ENCODE results near the gene SUGP1. TPM values are rescaled to one million over a fixed set of nuclear protein-coding genes. Genes with fewer than 3 reads are reported as not detected.
A peak's percentile ranks its signal among the peaks of the same experiment; 100 is the strongest.

The SUGP1 gene
- total RNA-seq, 4 donors from 2014 or later = 16.1 to 40.2 (median 39.0) TPM

DNA sequence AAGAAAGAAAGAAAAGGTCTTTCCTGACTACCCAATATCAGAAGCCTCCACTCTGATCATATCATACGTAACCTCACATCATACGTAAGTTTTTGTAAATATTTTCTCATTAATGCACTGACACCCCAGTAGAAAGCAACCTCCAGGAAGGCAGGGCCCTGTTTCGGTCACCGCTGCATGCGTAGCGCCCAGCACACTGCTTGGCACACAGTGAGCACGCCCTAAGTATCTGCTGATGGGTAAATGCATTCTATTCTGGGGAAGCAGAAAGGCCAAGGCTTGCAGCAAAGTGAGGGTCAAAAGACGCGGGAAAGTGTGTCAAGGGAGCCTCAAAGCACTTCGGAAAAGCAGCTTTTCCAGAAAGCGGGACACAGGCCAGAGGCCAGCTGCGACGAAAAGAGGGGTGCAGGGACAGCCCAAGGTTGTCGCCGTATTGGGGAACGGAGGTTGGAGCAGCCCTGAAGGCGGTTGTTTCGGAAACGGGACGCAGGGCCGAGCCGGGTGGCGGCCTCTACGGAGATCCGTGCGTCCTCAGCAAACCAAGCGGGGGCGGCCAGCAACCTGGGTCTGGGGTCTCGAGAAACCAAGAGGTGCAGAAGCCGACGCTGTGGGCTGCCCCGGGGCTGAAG lies 463 bp downstream of the SUGP1 start:
- DNase-seq (ENCODE audit: low spot score in 2 of 2) = no peak
- peak overlapping the region; percentile 100 for H3K4me3 ChIP-seq (ENCODE audit: low read depth, poor library complexity, severe bottlenecking)
- TF ChIP-seq POLR2A (IDR thresholded peaks at IDR 0.05) = no peak
- TF ChIP-seq, protein P1, sequence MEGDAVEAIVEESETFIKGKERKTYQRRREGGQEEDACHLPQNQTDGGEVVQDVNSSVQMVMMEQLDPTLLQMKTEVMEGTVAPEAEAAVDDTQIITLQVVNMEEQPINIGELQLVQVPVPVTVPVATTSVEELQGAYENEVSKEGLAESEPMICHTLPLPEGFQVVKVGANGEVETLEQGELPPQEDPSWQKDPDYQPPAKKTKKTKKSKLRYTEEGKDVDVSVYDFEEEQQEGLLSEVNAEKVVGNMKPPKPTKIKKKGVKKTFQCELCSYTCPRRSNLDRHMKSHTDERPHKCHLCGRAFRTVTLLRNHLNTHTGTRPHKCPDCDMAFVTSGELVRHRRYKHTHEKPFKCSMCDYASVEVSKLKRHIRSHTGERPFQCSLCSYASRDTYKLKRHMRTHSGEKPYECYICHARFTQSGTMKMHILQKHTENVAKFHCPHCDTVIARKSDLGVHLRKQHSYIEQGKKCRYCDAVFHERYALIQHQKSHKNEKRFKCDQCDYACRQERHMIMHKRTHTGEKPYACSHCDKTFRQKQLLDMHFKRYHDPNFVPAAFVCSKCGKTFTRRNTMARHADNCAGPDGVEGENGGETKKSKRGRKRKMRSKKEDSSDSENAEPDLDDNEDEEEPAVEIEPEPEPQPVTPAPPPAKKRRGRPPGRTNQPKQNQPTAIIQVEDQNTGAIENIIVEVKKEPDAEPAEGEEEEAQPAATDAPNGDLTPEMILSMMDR (IDR thresholded peaks at IDR 0.05) = no peak
- WGBS, 2 donors = 4 to 6% methylated on average over 32 of the region's 32 CpGs
- intact Hi-C loops (cut with DNase I; ENCODE audit: low total_unique reads) = no loop called here

DNA sequence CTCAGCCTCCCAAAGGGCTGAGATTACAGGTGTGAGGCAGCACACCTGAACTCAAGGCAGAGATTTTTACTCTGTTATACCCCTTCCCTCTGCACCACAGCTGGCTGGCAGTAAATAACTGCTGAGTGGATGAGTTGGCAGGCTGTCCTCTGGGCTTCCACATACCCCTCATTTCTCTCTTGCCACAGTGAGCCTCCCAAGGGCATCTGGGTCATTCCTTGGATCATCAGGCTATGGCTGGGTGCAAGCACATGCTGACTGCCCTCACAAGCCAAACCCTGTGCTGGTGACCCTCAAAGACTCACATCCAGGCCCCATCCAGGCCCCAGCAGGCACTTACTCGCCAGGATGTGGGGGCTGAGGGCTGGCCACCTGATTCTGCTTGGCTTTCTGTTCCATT lies 4.2 kb downstream of the SUGP1 start:
- H3K4me3 ChIP-seq (ENCODE audit: low read depth, poor library complexity, severe bottlenecking) = no peak overlapping the region
- no peak for TF ChIP-seq POLR2A (IDR thresholded peaks at IDR 0.05)
- TF ChIP-seq, protein P1 (IDR thresholded peaks at IDR 0.05) = no peak
- intact Hi-C loops (cut with DNase I; ENCODE audit: low total_unique reads) = no loop called here
- DNase-seq (ENCODE audit: low spot score in 2 of 2) = no peak
- 100% methylated on average over 1 of the region's 1 CpG for WGBS, 2 donors

DNA sequence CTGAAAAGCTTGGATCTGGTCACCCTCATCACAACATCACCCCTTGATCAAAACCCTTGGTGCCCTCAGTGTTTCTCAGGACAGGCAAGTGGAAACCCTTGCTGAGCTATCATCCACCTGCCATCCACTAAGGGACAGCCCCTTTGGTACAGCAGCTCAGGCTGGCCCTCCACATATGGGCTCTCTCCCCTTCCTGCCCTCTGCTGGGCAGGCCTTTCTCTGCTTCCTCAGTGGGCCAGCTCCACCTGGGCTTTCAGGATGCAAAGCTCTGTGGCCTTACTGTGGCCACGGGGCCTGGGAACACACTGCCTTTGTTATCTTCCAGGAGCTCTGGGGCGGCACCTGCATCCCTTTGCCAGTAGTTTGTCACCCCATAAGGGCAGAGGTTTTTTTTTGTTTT lies 4.9 kb downstream of the SUGP1 start:
- no peak for DNase-seq (ENCODE audit: low spot score in 2 of 2)
- intact Hi-C loops (cut with DNase I; ENCODE audit: low total_unique reads) = no loop called here
- no peak for TF ChIP-seq POLR2A (IDR thresholded peaks at IDR 0.05)
- TF ChIP-seq, protein P1 (IDR thresholded peaks at IDR 0.05) = no peak
- 83 to 93% methylated on average over 2 of the region's 2 CpGs for WGBS, 2 donors
- no peak overlapping the region for H3K4me3 ChIP-seq (ENCODE audit: low read depth, poor library complexity, severe bottlenecking)

DNA sequence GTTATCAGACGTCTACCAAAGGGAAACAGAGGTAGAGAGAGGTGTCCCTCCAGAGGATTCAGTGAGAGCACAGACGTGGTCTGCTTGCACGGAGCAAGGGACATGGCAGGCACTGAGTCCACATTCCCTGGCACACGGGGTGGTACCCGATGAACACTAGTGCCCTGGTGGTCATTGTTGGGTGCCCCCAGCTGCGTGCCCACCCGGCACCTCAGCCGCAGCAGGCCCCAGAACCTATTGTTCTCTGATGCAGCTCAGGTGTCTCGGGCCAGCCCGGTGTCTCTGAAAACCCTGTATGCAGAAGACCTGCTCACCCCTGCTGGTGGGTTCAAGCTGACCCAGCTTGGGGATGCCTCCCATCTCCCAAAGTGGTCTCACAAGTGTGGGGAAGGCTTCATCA lies 11.9 kb downstream of the SUGP1 start:
- DNase-seq (ENCODE audit: low spot score in 2 of 2) = no peak
- intact Hi-C loops (cut with DNase I; ENCODE audit: low total_unique reads) = no loop called here
- WGBS, 2 donors = 94 to 97% methylated on average over 10 of the region's 10 CpGs
- TF ChIP-seq, protein P1 (IDR thresholded peaks at IDR 0.05) = no peak
- no peak for TF ChIP-seq POLR2A (IDR thresholded peaks at IDR 0.05)
- H3K4me3 ChIP-seq (ENCODE audit: low read depth, poor library complexity, severe bottlenecking) = no peak overlapping the region

DNA sequence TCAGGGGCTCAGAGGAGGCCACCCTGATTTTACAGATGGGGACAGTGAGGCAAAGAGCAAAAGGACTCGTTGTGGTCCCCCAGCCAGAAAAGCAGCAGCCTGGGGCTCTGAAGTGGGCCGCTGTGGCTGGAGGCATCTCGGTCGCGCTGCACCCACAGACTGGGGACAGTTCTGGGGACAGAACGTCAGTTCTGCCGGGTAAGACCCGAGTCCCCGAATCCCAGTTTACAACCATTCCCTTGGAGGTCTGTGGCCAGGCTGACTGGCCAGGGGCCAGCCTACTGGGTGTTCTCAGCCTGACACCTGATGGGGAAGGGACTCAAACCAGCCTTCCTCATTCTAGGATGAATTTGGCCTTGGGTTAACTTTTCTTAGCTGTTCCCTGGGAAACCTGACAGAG lies 14.1 kb downstream of the SUGP1 start:
- 86 to 100% methylated on average over 7 to 9 of the region's 9 CpGs for WGBS, 2 donors
- no peak overlapping the region for H3K4me3 ChIP-seq (ENCODE audit: low read depth, poor library complexity, severe bottlenecking)
- intact Hi-C loops (cut with DNase I; ENCODE audit: low total_unique reads) = no loop called here
- TF ChIP-seq, protein P1 (IDR thresholded peaks at IDR 0.05) = no peak
- no peak for TF ChIP-seq POLR2A (IDR thresholded peaks at IDR 0.05)
- DNase-seq (ENCODE audit: low spot score in 2 of 2) = no peak

DNA sequence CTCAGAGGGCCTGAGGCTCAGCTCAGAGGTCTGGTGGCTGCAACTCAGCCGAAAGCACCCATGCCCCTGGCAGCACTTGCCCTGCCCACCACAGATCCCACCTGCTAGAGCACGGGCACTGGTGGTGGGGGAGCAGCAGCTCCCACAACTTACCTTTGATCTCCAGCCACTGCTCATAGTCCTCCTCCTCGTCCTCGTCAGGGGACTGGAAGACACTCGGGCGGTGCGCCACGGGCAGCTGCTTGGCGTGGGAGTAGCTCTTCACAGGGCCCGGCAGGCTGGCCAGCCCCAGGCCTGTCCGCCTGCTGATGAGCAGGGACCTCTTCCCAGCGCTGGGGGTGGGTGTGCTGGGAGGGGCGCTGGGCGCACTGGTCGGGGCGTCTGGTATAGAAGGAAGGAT lies 14.6 kb downstream of the SUGP1 start:
- no peak for DNase-seq (ENCODE audit: low spot score in 2 of 2)
- intact Hi-C loops (cut with DNase I; ENCODE audit: low total_unique reads) = no loop called here

More for the DNA sequence above, 14.6 kb downstream of the SUGP1 start:
- TF ChIP-seq POLR2A (IDR thresholded peaks at IDR 0.05) = no peak
- TF ChIP-seq, protein P1 (IDR thresholded peaks at IDR 0.05) = no peak
- WGBS, 2 donors = 88 to 93% methylated on average over 6 to 16 of the region's 16 CpGs
- no peak overlapping the region for H3K4me3 ChIP-seq (ENCODE audit: low read depth, poor library complexity, severe bottlenecking)
